IPS-NIHi7 (cell line): ENCODE results near the gene CD93.

Experiments
- DNase-seq: peaks from one replicate; pipeline ENCODE4 v3.0.0; 2012; ENCODE audit warnings: mixed read lengths; ENCODE audit errors: extremely low spot score

CD93 gene

DNA sequence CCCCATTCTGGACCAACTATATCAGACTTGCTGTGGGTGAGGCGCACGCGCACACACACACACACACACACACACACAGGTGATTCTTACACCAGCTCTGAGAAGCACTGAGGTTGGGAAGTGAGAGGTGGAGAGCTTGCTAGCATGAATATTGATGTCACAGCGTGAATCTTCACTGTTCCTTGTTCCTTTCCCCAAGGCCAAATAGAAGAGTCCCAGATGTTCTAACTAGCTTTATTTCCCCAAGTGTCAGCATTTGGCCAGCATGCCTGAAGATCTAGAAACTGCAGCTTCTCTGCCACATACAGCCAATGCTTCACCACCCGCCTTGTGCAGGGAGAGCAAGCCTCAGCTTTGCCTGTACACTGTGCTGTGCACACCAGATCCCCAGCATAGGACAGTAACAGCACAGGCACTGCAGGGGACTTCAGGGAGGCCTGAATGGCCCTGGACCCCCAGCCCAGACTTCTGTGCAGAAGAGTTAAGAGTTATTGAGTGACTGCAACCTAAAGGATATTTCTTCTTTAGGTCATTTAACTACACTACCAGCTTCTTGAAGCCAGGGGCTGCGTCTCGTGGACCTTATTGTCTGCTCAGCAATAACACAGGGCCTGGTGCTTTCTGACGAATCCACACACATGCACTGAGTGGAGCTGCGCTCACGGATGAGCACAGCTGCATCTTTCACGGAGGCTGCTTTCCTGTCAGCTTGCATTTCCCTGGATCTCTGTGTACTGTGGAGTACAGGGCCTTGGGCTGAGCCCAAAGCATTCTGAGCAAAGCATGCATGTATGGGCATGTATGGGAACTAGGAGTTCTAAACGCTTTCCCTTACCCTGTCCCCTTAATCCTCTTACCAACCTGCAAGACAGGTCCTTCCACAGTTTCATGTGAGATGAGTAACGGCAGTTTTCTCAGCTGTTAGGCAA is 13.9 kb upstream of the CD93 start:
- DNase-seq, result no peak

DNA sequence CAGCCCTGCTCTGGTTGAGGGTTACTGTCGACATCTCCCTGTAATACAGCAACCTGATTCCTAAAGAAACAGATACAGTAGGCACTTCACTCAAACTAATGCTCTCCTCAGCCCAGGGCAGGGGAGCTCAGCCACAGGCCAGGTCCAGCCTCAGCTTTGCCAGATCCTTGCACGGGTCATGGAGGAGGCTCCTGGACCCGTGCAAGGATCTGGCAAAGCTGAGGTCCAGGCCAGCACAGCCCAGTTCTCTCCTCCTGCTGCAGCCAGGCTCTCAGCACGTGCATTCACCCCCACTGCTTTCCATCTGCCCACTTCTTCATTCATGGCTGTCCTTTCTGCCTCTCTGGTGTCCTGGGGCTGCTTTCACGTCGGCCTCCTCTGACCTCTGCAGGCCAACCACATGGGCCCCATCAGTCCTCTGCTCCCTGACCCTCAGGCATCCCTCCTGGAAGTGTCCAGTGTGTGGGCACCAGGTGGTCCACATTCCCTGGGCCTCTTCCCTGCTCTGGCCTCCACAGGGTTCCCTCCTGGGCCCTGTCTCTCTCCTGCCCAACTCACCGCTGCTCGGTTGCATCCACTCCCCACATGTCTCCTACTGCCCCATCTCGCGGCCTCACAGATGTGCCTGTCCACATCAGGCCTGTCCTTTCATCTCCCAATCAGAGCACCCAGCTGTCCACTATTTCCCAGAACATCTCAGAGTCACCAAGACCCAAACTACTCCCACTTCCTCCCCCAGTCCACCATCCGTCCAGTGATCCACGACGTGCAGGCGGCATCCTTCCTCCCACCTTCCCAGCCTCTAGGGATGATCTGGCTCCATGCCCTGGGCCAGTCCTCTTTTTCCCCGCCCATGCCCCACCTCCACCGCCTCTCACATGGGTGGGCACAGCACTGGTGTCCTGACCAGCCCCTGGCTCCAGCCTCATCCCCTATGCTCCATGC is 11.8 kb upstream of the CD93 start:
- DNase-seq, result no peak

DNA sequence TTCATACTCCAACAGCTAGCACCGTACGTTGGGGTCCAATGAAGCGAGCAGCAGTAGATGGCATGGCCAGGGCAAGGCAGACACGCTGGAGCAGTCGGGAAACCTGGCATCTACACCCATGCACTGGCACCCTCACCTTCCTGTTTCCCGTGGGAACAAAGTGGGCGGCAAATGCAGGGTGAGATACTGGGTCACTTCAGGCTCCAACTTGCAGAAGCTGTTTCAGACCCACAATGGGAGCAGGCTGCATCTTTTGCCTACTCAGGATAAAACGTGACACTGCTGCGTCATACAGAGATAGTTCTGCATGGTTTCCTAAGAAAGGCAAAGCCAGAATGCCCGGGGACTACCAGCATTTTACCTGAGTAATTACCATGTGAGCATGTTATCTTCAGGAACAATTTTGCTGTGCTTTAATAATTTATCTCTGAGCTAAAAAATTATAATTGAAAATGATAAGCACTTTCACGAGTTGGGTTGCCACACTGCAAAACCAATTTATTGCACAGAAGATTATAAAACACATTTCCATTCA is 10.9 kb upstream of the CD93 start:
- DNase-seq, result no peak

DNA sequence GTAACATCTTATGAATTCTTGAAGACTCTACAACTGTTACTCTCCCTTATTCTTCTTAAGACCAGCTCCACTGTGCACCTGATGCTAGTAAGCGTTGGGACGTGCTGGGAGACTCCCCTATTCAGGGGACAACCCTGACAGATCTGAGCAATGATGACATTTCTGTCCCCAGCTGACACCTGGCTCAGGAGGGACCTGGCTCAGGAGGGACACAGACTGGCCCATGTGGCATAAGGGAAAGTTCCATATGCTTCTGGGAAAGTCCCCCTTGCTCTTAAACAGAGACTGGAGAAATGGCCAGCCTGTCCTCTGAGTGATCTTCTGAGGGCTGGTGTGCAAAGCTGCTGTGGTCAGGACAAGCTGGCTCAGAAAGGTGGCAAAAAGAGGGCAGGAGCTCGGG is 10.0 kb upstream of the CD93 start:
- no peak for DNase-seq

DNA sequence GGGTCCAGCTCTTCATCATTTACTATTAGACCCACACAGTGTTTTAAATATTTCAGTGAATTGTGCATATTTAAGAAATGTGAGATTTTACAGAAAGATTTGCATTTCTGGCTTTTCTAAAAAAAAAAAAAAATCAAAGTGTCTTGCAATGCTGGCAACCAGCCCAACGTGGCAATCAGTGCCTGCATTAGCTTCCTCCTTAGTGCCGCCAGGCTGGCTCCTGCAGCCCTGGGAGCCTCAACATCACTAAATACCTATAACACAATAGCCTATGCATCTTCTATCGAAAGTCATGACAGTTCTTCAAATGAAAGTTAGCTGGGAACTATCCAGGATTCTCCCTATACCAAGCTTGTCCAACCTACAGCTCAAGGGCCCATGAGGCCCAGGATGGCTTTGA is 9.4 kb upstream of the CD93 start:
- no peak for DNase-seq

DNA sequence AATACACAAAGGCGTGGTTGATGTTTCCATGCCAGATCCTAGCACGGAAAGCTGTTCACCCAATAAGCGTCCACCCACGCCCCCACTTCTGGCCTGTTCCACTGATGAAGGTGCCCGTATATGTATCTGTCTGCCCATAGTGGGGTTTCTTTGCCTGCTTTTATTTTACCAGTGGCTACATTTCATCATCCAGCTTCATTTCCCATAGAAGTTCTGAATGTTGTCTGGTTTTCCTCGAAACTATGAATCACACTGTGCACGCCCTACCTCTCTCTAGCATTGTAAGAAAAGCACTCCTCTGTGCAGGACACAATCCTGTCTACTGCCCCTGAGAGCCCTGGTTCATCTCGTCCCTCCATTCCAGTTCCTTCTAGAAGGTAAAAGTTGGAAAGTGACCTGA is 8.8 kb upstream of the CD93 start:
- no peak for DNase-seq

DNA sequence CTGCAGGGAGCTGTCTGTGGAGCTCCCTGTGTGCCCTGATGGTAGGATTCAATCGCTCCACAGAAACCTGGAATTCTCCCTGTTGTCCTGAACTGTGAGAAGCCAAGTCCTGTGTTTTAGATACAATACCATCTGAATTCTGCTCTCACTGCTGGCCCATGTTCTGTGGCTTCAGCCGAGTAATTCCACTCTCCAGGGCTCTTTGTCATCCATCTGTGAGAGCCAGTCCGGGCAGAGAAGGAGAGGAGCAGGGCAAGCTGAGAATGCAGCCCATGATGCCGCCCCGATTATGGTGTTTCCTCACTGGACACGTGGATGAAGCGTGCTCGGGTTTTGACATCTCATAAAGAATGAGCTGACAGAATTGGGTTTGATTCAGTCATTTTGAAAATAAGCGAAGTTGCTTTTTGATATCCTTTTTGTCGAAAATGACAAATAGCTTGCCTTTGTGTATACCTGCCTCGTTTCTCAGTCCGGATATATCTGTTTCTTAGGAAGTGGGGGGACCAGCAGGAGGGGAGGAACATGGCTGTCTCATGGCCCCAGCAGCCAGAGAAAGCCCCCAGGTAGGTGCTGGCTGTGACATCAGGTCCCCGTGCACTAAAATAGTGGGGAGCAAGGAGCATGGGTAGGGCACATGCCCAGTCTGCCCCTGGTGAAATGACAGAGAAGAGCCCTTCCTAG is 8.2 kb upstream of the CD93 start:
- no peak for DNase-seq

DNA sequence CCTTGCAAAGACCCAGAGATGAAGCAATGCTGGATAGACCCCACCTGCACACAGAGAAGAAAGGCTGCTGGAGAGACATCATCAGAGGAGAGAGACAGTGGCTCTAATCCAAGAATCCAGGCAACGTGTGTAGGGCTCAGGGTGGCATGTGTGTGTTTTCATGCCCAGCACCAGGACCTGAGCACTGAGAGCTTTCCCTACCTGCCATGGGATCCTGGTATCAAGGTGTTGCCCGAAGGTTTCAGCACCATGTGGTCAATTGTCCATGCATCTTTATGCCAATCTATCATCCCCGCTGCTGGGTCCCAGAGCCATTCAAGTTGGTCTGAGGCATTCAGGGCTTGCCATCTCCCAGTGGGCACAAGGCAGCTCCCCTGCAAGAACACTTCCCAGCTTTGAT is 7.5 kb upstream of the CD93 start:
- no peak for DNase-seq

DNA sequence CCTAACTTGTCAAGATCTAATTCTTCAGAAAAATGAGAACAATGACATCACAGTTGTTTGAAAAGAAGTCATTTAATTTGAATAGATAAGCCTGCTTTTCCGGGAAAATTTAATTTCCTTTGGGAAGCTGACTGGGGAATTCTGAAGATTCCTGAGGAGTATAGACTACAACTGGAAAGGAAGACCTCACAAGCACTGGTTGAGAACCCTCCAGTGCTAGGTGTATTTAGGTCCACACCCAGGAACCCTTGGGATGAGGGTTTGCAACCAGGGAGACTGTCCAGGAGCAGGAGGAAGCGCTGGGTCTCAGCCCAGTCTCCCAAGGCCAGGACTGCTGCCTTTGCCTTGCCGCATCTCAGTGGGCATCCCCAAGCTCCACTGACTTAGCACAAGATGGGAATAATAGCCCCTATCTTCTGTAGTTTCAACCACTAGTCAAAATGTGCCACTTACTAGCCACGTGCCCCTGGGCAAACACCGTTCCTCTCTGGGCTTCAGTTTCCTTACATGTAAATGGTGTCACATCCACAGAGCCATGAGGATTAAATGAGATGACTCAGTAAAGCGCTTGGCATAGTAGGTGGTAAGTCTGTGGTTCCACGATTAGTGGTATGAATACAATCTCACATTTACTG is 6.9 kb upstream of the CD93 start:
- DNase-seq, result no peak

DNA sequence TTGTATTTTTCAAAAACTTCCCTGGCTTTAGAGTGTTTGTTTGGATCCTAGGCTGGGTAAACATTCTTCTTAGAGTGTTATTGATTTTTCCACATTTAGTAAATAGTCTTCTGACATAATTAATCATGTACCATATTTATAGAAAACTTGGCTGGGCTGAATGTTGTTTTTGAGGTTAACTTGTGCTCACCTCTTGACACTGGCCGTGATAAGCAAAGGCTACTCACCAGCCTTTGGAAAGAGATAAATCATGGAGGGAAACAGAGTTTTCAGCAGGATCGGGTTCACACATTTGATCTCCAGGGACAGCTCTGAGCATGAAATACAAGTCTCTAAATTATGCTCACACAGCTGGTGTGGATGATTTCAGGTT is 6.2 kb upstream of the CD93 start:
- DNase-seq, result no peak

DNA sequence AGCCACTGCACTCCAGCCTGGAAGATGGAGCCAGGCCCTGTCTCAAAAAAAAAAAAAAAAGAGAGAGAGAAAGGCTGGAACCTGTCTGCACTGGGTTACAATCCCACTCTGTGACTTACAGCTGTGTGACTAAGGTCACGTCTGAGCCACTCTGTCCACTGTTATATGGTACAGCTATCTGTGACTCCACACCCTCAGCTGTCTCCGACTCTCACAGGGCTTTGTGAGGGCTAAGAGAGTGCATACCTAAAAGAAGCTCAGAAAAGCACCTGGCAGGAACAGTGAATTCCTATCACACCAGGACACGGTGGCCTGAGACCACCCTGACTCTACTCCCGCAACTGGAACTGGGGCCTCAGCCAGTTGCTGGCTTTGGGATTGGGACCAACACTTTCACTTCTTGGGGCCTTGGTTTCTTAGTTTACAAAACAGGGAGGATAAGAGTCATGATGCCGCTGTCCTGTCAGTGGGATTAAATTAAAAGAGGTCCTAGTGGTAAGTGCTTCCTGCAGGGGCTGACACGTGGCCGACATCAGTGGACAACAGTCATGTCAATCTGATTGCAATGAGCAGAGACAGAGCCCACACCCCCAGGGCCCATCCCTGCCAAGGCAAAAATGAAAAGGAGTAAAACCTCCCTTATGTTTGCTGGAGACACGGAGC is 5.7 kb upstream of the CD93 start:
- no peak for DNase-seq

DNA sequence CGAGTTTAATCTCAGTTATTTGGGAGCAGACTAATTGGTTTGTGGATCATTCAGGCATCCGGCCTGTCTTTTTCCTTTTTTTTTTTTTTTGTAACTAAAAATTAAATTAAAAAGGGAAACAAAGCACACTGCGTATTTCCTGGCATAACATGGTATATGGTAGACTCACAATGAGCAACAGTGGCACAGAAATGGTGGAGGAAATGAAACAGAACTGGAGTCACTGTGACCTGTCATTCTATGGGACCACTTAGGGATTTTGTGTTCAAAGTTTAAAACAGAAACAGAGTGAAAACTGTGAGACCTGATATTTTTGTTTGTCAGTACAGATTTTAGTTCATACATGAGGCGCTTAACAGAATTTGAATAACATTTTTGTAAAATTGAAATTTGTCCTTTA is 4.8 kb upstream of the CD93 start:
- DNase-seq, result no peak

DNA sequence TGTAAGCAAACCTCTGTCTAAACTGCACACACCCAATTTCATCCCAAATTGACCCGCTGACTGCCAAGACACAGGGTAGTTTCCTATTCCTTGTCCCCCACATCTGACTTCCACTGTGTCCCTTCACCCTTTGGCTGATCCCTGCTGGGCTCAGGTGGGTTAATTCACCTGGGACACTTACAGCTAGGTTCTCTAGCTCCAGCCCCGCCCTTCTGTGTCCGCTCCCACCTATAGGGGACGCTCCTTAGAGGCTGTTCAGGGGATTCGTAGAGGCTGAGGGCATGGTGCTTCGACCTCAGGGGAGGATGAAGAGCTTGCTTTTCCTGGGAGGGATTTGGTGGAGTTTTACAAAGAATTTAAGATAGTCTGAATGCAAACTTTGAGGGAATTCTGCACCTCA is 4.0 kb upstream of the CD93 start:
- peak; percentile 47 for DNase-seq

DNA sequence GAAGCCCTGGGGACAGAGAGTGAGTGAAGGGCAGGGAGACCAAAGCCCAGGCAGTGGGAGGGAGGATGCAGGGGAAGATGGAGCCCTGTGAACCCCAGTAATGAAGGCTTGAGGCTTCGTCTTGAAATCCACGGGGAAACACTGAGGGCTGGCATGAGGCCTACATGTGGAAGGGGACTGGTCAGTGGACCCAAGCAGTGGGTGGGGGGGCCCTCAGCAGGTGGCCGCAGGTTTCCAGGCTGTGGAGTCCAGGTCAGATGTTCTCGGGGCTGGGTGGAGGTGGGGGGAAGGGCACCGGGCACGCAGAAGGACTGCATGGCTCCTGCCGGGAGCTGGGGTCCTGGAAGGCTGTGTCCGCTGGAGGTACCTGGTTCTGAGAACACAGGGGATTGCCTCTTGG is 2.7 kb upstream of the CD93 start:
- DNase-seq, result no peak

DNA sequence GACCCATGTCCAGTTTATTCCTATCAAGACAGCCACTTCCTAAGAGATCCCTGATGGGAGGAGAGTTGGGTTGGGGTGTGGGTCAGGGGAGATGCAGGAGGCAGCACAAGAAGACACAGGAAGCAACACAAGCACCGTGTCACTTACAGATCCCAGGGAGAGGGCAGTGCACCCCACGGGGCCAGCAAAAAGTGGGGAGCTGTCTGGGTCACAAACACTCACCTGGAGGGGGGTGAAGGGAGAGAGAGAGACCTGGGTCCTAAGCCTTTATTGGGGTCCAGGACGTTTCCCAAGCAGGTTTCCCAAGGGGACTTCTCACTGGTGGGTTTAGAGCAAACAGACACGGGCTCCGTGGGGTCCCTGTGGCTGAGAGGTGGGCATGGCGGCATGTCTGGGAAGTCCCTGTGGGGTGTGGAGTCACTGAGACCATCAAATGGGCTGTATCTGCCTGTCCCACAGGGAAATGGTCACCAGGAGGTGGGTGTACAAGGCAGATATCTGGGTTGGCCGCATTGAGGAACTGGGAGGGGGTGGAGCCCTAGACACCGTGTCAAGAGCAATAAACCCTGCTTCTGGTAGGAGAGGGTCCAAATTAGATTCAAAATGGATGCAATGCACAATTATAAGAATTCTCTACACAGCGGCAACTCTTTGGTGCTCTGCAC is 1.6 kb upstream of the CD93 start:
- DNase-seq, result no peak

DNA sequence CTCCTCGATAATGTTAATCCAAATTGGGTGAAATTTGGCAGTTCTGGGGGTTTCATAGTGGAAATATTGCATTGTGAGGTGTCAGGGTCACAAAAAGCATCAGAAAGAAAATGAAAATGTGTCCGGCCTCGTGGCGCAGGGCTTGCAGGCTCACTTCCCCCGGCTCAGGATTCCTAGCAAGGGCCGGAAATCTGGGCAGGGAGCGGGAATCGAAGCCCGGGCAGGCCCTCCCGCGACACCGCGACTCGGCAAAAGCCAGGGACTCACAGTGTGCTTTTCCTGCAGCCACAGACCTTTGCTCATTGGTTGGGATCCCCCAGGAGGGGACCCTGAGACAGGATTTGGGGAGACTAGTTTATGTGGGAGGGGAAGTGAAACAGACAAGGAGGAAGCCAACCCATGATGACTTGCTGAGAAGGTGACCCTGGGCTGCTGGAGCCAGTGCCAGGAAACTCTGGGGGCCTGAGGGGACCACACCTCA is 847 bp upstream of the CD93 start:
- DNase-seq, result no peak

DNA sequence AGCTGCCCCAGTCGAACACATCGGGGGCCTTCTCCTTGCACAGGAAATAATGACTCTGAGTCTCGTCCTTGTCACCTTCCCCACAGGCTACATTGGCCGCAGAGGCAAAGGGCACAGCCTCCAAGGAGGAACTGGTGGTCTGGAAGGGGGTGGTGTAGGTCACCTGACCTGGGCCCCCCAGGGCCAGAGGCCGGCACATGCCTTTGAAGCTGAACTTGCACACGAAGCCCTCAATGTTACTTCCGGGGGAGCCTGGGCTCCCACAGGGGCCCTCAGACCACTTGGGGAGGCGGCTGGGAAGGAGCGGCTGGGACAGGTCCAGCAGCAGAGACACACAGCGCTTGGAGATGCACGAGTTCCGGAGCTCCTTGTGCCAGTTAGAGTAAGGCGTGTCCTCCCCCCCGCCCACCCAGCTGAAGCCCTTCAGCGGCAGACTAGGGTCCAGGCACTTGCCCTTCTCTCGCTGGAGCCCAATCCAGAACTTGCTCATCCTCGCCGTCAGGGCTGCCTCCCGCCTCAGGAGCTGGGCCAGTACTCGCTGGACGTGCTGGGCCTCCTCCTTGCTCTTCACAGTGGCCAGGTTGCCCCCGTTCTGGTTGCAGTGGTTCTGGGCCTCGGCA is 578 bp downstream of the CD93 start:
- no peak for DNase-seq

DNA sequence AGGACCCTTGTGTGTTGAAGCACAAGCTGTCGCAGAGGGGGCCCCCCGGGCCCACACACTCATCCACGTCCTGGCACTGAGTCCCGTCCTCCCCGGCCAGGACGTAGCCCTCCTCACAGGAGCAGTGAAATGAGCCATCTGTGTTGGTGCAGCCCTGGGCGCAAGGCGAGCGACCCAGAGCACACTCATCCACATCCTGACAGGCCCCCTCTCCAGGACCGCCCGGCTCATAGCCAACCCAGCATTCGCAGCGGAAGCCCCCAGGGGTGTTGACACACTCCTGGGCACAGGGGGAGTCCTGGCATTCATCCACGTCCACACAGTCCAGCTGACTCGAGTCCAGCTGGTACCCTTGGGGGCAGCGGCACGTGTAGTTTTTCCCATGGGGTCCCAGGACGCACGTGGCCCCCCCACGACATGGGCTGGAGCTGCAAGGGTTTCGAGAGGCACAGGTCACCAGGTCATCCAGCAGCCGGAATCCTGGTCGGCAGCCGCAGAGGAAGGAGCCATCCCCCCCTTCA is 1.2 kb downstream of the CD93 start:
- no peak for DNase-seq

DNA sequence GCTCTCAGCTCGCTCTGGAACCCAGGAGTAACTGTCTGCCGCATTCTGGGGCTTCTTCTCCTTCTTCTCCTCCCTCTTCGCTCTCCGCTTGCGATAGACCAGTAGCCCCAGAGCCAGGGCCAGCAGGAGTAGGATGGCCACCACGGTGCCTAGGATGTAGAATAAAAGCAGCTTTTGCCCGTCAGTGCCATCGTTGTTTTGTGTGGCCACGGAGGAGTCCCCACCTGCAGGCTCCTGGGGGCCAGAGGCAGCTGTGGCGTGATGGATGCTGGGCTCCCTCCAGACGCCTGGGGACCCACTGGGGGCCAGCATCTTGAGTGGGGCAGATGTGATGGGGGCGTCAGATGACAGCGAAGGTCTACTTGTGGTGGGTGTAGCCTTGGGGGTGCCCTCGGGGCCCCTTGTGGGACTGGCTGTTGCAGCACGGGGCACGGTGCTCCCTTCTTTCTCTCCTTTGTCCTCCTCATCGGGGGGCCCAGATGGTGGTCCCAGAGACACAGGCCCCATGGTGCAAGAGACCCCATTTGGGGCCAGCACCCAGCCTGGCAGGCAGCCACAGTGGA is 1.8 kb downstream of the CD93 start:
- no peak for DNase-seq
